ENCODE data around the gene DNAH12.
"Not testable (repeated sequence)": the region's sequence is repeated elsewhere in the genome, so short reads cannot be mapped to it uniquely, and the experiment has no call there.

The DNAH12 gene

DNA sequence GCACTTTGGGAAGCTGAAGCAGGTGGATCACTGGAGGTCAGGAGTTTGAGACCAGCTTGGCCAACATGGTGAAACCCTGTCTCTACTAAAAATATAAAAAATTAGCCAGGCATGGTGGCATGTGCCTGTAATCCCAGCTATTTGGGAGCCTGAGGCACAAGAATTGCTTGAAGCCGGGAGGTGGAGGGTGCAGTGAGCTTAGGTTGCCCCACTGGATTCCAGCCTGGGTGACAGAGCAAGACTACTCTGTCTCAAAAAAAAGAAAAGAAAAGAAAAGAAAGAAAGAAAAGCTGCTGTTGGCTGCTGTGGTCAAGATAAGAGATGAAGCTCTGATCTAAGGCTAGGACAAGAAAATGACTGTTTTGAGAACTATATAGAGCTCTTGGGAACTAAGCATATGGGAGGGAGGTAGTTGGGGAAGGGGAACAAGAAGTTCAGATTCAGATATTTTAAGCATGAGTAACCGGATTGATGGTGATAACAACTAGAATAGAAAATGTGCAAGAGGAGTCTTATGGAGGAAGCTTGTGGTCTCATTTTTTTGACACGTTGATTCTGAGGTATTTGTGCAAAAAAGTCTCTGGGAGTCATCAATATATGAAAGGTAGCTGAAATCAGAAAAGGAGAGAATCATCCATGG, 25.7 kb downstream of the DNAH12 start:
- no peak overlapping the region for H3K4me3 ChIP-seq (ENCODE audit: low read depth, low read length)
- TF ChIP-seq, protein P1, sequence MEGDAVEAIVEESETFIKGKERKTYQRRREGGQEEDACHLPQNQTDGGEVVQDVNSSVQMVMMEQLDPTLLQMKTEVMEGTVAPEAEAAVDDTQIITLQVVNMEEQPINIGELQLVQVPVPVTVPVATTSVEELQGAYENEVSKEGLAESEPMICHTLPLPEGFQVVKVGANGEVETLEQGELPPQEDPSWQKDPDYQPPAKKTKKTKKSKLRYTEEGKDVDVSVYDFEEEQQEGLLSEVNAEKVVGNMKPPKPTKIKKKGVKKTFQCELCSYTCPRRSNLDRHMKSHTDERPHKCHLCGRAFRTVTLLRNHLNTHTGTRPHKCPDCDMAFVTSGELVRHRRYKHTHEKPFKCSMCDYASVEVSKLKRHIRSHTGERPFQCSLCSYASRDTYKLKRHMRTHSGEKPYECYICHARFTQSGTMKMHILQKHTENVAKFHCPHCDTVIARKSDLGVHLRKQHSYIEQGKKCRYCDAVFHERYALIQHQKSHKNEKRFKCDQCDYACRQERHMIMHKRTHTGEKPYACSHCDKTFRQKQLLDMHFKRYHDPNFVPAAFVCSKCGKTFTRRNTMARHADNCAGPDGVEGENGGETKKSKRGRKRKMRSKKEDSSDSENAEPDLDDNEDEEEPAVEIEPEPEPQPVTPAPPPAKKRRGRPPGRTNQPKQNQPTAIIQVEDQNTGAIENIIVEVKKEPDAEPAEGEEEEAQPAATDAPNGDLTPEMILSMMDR (IDR thresholded peaks at IDR 0.05; ENCODE audit: low read depth, low read length), result no peak

DNA sequence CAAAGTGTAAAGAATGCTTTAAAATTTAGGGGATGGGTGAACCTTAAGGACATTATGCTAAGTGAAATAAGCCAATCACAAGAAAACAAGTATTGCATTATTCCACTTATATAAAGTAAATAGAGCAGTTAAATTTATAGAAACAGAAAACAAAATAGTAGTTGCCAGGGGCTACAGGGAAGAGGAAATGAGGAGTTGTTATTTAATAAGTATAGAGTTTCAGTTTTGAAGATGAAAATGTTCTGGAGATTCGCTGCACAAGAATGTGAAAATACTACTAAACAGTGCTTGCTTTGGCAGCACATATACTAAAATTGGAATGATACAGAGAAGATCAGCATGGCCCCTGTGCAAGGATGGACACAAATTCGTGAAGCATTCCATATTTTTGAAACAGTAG, 32.0 kb downstream of the DNAH12 start:
- TF ChIP-seq, protein P1 (IDR thresholded peaks at IDR 0.05; ENCODE audit: low read depth, low read length), result no peak
- no peak overlapping the region for H3K4me3 ChIP-seq (ENCODE audit: low read depth, low read length)

DNA sequence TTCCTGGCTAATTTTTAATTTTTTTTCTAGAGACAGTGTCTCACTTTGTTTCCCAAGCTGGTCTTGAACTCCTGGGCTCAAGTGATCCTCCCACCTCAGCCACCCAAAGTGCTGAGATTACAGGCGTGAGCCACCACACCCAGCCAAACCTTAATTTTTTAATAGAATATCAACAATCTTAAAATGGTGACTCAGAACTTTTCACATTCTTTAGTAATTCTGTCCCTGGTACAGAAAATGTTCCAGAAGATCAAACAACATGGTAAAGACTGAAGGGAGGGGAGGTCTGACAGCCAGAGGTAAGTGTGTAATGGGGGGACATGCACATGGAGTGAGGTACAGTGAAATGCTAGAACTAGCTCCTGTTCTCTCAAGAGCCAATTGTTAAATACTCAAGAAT, 38.2 kb downstream of the DNAH12 start:
- TF ChIP-seq, protein P1 (IDR thresholded peaks at IDR 0.05; ENCODE audit: low read depth, low read length), result no peak
- H3K4me3 ChIP-seq (ENCODE audit: low read depth, low read length), result no peak overlapping the region

DNA sequence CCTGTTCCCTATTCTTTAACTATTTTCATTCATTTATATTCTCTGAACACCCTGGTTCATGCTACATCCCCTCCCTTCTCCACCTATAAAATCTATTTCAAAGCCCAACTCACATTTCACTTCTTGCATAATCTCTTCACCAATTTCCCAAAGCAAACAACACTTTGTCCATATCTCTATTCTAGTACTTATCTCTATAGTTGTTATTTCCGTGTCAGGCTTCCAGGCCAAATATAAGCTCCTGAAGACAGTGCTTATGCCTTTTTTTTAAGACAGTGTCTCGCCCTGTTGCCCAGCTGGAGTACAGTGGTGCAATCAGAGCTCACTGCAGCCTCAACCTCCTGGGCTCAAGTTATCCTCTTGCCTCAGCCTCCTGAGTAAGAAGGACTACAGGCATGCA, 43.6 kb downstream of the DNAH12 start:
- TF ChIP-seq, protein P1 (IDR thresholded peaks at IDR 0.05; ENCODE audit: low read depth, low read length), result no peak

DNA sequence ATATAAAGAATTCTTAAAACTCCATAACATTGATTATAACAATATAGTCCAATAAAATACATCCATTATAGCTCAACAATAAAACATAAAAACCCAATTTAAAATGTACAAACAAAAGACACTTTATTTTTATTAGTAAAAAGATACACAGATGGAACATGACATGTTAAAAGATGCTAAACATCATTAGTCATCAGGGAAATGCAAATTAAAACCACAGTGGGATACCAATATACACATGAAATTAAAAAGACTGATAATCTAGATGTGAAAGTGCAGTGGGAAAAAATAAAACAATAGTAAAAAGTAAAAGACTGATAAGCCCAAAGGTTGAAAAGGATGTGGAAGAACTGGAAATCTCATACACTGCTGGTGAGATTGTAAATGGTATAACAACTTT, 46.2 kb downstream of the DNAH12 start:
- H3K4me3 ChIP-seq (ENCODE audit: low read depth, low read length), result no peak overlapping the region
- TF ChIP-seq, protein P1 (IDR thresholded peaks at IDR 0.05; ENCODE audit: low read depth, low read length), result no peak

More for the DNA sequence above, 43.6 kb downstream of the DNAH12 start:
- no peak overlapping the region for H3K4me3 ChIP-seq (ENCODE audit: low read depth, low read length)

DNA sequence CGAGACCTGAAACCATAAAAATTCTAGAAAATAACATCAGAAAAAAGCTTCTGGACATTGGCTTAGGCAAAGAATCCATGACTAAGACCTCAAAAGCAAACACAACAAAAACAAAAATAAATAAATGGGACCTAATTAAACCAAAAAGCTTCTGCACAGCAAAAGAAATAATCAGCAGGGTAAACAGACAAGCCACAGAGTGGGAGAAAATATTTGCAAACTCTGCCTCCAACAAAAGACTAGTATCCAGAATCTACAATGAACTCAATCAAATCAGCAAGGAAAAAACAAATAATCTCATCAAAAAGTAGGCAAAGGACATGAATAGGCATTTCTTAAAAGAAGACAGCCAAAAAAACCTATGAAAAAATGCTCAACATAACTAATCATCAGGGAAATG, 59.6 kb downstream of the DNAH12 start:
- TF ChIP-seq, protein P1 (IDR thresholded peaks at IDR 0.05; ENCODE audit: low read depth, low read length), result no peak
- no peak overlapping the region for H3K4me3 ChIP-seq (ENCODE audit: low read depth, low read length)

DNA sequence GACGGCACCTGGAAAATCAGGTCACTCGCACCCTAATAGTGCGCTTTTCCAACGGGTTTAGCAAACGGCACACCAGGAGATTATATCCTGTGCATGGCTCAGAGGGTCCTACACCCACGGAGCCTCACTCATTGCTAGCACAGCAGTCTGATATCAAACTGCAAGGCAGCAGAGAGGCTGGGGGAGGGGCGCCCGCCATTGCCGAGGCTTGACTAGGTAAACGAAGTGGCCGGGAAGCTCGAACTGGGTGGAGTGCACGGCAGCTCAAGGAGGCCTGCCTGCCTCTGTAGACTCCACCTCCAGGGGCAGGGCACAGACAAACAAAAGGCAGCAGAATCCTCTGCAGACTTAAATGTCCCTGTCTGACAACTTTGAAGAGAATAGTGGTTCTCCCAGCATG, 67.0 kb downstream of the DNAH12 start:
- not testable (repeated sequence) for H3K4me3 ChIP-seq (ENCODE audit: low read depth, low read length)

DNA sequence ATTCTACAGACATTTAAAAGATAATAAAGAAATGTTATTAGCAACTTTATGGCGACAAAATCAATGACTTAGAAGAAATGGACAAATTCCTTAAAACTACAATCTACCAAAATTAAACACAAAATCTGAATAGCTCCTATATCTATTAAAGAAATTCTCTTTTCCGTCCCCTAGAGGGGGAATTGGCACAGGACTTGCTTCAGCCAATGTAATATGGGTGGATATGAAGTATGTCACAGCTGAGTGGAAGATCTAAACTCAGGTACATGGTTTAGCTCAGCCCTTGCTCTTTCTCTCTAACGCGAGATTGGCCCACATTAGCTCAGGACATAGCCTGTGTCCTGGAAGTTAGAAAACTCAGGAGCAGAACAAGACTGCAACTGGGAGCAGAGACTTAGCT, 79.3 kb downstream of the DNAH12 start:
- no peak overlapping the region for H3K4me3 ChIP-seq (ENCODE audit: low read depth, low read length)
- TF ChIP-seq, protein P1 (IDR thresholded peaks at IDR 0.05; ENCODE audit: low read depth, low read length), result no peak
